ENCODE results near the gene RNF39.
"Not testable (repeated sequence)": the region's sequence is repeated elsewhere in the genome, so short reads cannot be mapped to it uniquely, and the experiment has no call there.

Gene RNF39

GRCh38 chr6:30060606-30061091 is 14.9 kb downstream of the RNF39 start:
- DNase-seq: no peak

DNA sequence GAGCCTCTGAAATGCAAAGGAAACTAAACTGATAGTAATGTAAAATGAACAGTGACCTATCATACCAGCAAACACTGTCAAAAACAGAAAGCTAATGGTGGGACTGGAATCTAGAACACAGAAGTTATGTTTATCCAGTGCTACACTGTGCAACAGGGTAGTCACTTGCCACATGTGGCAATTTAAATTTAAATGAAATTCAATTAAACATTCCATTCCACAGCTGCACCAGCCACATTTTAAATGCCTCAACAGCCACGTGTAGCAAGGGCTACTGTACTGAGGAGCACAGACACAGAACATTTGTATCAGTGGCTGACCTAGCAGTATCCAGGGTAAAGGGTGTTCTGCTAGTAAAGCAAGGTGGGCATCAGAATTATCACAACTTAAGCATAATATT is 20.1 kb downstream of the RNF39 start:
- DNase-seq: no peak

DNA sequence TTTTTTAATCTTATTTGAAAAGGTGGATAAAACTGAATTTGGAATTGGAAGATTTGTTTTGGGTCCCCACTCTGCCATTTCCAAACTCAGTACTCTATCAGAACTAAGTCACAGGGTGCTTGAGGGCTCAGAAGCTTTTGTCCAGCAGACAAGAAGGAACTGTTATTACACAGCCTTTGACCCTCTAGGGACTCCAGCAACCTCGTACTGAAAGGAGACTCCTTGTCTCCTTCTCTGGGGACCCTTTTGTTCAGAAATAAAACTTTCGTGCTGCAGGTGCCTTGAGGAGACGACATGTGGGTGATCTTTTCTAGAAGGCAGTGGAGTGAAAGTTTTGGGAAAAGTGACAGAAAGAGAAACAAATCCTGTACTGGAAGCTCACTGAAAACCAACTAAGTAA is 21.9 kb downstream of the RNF39 start:
- no peak for DNase-seq

GRCh38 chr6:30047220-30047619 is 28.3 kb downstream of the RNF39 start:
- no peak for DNase-seq

- DNase-seq: no peak
Measured at GRCh38 chr6:30044630-30045029, 30.9 kb downstream of the RNF39 start.

GRCh38 chr6:30043744-30044143 is 31.8 kb downstream of the RNF39 start:
- DNase-seq: no peak

GRCh38 chr6:30042914-30043313 is 32.7 kb downstream of the RNF39 start:
- DNase-seq: no peak

- DNase-seq: no peak
Measured at GRCh38 chr6:30042476-30042875, 33.1 kb downstream of the RNF39 start.

DNA sequence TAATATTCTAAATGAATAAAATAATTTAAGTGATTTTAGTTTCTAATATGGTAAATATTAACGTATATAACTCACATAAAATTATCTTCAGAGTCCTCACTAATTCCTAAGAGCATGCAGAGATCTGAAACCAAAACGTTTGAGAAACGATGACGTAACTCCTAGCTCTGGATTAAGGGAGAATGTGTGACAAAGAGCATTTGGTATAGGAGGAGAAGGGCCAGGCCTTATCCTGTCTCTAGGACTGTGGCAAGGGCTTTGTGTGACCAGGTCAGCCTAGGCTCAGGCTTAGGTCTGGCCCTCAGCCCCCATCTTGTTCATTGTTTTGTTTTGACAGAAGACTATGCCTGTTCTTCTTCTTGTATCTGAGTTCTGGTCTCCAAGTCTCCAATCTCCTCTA is 33.7 kb downstream of the RNF39 start:
- DNase-seq: no peak

DNA sequence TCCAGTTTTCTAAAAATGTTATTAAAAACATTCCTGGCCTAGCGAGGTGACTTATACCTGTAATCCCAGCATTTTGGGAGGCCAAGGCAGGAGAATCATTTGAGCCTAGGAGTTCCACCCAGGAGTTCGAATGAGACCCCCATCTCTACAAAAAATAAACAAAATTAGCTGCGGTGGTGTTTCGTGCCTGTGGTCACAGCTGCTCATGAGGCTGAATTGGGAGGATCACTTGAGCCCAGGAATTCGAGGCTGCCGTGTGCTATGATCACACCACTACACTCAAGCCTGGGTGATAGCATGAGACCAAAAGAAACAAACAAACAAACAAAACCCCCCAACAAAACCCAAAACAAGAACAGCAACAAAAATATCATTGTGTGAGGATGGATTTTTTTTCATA is 34.3 kb downstream of the RNF39 start:
- no peak for DNase-seq

DNA sequence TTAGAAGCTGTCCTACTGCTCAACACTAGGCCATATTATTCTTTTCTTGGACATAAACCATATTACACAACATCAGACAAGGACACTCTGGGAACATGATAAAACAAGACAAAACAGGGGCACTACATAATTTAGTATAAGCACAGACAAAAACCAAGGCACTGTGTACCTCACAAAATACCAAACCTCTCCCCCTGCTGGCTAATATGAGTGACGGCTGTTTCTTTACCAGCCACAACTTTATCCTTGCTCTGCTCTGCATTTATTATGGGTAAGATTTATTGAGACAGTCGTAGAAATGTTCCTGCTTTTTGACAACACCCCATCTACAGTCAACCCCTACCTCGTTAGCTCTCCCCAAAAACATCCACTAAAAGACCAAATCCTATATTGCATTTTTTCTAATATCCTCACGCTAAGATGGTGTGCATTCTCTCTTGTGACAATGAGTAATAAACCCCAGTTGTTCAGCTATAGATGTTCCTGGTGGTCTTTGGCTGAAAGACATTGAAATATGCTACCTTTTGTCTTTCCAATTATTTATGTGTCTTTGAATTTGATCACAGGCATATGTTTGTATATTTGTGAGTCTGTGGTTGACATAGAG is 38.3 kb downstream of the RNF39 start:
- peak in 1 of 2 donors; percentile 12 for DNase-seq

DNA sequence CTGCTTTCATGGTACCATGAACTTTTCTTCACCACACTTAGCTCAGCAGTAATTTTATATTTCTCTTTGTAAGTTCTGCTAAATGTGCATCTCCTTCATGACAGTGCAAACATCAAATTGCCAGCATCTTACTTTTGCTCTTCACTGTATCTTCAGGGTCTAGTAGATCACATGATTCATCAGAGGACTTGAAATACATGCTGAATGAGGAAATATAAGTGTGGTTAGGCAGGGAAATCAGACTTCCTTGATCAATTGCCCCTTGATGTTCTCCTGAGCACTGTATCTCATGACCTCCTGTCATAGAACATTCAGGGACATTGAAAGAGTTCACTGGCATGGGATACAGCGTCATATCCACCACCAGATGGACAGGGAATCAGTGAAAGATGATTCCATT is 39.8 kb downstream of the RNF39 start:
- DNase-seq: no peak

DNA sequence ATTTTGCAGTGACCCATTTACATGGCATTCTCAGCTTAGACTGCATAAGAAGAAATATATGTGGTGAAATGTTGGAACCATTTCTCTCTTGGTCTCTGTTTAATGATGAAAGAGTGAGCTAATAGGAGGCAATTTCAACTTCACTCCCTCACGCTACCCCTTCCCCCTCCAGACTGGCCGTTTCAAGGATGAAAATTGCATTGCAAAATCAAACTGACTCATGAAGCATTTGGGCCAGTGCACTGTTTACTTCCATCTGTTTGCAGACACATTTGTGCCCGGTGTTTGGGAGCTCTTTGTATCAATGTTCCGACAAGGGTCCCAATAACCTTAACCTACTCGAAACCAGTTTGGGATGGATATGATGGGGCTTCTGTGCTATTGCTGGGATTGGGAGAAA is 42.1 kb downstream of the RNF39 start:
- not testable (repeated sequence) for DNase-seq

- DNase-seq: no peak
Measured at GRCh38 chr6:30031381-30031780, 44.2 kb downstream of the RNF39 start.

GRCh38 chr6:30029588-30029987 is 46.0 kb downstream of the RNF39 start:
- no peak for DNase-seq

DNA sequence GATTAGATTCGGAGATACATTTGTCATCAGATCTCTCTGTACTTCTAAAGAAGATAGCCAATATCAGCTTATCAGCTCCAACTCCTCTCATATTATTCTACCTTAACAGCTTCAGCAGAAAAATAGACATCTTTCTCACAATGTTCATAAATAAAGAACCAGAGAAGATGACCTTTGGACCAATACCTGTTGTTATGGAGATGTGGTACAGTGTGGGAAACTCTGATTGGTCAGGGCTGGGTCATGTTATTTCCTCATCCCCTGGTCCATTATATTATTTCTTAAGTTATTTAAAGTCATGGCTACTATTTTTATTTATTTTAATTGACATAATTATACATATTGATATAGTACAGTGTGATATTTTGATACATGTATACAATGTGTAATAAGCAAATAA is 50.4 kb downstream of the RNF39 start:
- no peak for DNase-seq

DNA sequence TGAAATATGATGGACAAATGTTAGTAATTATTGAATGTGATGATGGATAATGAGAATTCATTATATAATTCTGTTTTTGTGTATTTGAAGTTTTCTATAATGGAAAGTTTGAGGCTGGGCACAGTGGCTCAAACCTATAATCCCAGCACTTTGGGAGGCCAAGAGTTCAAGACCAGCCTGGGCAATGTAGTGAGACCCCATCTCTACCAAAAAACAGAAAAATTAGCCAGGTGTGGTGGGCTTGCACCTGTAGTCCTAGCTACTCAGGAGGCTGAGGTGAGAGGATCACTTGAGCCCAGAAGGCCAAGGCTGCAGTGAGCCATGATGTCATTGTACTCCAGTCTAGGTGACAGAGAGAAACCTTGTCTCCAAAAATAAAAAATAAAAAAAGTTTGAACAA is 52.9 kb downstream of the RNF39 start:
- DNase-seq: not testable (repeated sequence)

DNA sequence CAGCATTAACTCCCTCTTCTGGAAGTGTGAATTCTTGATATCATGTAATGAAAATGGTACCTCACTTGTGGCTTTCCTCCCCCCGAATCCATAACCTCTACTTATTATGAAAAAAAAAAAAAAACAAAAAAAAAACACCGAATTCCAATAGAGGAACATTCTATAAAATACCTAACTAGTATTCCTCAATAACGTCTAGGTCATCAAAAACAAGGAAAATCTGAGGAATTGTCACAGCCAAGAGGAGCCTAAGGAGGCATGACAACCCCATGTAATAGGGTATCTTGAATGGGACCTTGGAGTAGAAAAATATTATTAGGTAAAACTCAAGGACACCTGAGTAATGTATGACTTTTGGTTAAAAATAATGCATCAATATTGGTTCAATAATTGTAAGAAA is 53.4 kb downstream of the RNF39 start:
- no peak for DNase-seq

DNA sequence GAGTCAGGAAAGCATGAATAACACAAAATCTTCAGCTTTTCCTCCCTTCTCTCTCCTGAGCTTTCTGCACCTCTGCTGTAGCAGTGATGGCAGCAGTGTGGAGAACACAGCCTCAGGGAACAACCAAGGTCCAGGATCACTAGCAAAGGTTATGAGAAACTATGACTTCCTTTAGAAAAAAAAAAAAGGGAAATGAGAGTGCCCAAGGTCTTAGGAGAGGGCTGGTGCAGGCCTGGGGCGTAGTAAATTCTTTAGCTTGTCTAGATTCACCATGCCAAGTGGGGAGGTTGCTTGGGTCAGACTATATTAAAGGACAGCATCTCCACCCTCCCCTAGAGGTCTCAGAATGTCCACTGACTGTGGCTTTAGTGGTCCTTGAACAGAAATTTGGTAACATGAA is 54.9 kb downstream of the RNF39 start:
- no peak for DNase-seq

All from bone marrow (tissue), 2 donors.